Choroid plexus epithelial cell (primary cell): Measurements from ENCODE around the gene PRKN.

Experiments used
- DNase-seq: peaks from one replicate; pipeline ENCODE4 v3.0.0-alpha.2; 2010; ENCODE audit warnings: low read depth
- H3K4me3 ChIP-seq: 2 replicates; pipeline ENCODE4 v1.5.1; 2011; ENCODE audit warnings: low read depth, mild to moderate bottlenecking, control low read depth, low read length, moderate library complexity
- CTCF ChIP-seq: conservative IDR thresholded peaks from 2 replicates; pipeline ENCODE4 v1.5.1; 2011; ENCODE audit warnings: low read depth, mild to moderate bottlenecking, control low read depth, inconsistent platforms, low read length, moderate library complexity

Gene PRKN

GRCh38 chr6:162627825-162628224, 99.7 kb downstream of the PRKN start:
- H3K4me3 ChIP-seq, result no peak overlapping the region
- TF ChIP-seq CTCF, result no peak
- no peak for DNase-seq

- H3K4me3 ChIP-seq, result no peak overlapping the region
- no peak for DNase-seq
- no peak for TF ChIP-seq CTCF
Measured at GRCh38 chr6:162627362-162627761, 100.2 kb downstream of the PRKN start.

GRCh38 chr6:162626869-162627268, 100.7 kb downstream of the PRKN start:
- no peak for TF ChIP-seq CTCF
- H3K4me3 ChIP-seq, result no peak overlapping the region
- no peak for DNase-seq

- no peak for TF ChIP-seq CTCF
- no peak overlapping the region for H3K4me3 ChIP-seq
- no peak for DNase-seq
Measured at GRCh38 chr6:162625846-162626540, 101.6 kb downstream of the PRKN start.

- no peak for TF ChIP-seq CTCF
- H3K4me3 ChIP-seq, result no peak overlapping the region
- no peak for DNase-seq
Measured at GRCh38 chr6:162622572-162622971, 105.0 kb downstream of the PRKN start.

GRCh38 chr6:162621246-162621645, 106.3 kb downstream of the PRKN start:
- peak; percentile 36 for DNase-seq
- TF ChIP-seq CTCF, result no peak

GRCh38 chr6:162620073-162620472, 107.5 kb downstream of the PRKN start:
- no peak for DNase-seq
- H3K4me3 ChIP-seq, result no peak overlapping the region
- no peak for TF ChIP-seq CTCF

More at GRCh38 chr6:162621246-162621645, 106.3 kb downstream of the PRKN start:
- H3K4me3 ChIP-seq, result no peak overlapping the region
